Measurements from ENCODE around the gene HAUS5.

- TF ChIP-seq TAF1 (IDR thresholded peaks at IDR 0.05; ENCODE audit: borderline replicate concordance, low read depth, low read length): peak; percentile 49; the same call in 1 of the 2 replicates
- TF ChIP-seq POLR2AphosphoS5 (IDR thresholded peaks at IDR 0.05; ENCODE audit: low read depth, low read length): peak; percentile 70; the same call in 1 of the 2 replicates
- peak; percentile 83 for TF ChIP-seq POLR2A (IDR thresholded peaks at IDR 0.05; ENCODE audit: low read depth, low read length)
These were observed at the start of gene HAUS5 for GRCh38 chr19:35612559-35613321.
